ENCODE results near the gene USP34.

The USP34 gene

DNA sequence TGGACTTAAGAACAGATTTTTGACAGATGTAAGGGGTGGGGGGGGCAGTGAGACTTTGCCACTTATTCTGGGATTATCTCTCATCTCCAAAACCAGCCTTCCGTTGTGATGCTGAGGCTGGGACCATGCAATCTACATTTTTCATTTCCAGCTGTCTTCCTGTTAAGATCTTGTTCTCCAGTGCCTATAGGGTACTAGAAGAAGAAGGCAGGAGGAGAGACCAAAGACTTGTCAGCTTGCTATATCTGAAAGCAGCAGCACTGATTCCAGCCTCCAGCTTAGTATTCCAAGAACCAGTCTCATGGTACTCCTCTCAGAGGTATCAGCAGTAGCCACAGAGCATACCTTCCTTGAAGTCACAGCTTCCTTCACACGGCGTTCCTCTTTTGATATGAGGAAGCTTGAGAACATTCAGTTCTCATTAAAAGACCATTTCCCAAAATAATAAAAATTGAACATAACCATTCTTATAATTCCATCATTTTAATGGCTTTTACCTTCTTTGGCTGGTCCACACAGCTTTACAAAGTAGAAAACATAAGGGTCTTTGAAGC lies 49.8 kb downstream of the USP34 start:
- H3K27ac ChIP-seq (ENCODE audit: low read length): no peak overlapping the region

DNA sequence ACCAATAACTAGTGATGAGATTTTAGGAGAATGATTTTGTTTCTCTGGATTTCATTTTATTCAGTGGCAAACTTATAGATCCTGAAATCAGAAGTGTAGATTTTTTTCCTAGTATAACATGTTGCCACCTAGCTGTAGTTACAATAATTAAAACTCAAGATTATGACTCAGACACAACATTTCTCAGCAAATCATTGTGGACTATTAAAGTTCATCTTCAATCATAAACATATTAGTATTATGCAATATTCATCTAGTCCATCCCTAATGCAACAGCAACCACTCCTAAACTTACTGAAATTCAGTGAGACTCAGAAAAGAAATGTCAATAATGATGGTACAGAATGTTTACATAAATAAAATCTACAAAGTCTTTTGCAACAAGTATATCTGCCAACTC lies 51.3 kb downstream of the USP34 start:
- Histone ChIP-seq H3K4me1 (ENCODE audit: control insufficient read depth in 1 of 2, insufficient read depth in 2 of 2, low read length in 2 of 2) (peaks cover 0 to 15% of the 10 kb centered on the region in 2 donors), H3K27me3 (ENCODE audit: low read depth, low read length) (no peaks in the 10 kb centered on the region), H3K9me3 (ENCODE audit: control insufficient read depth in 1 of 2, low read length in 2 of 2) (no peaks in the 10 kb centered on the region), H3K4me3 (ENCODE audit: low read depth in 1 of 2, low read length in 2 of 2) (no peak overlapping the region), H3K27ac (ENCODE audit: low read length) (no peak overlapping the region), H3K36me3 (ENCODE audit: control insufficient read depth in 1 of 2, insufficient read depth in 2 of 2, low read length in 2 of 2) (peaks cover 0 to 5% of the 10 kb centered on the region in 2 donors)

More for the DNA sequence above, 49.8 kb downstream of the USP34 start:
- Histone ChIP-seq H3K36me3 (ENCODE audit: control insufficient read depth in 1 of 2, insufficient read depth in 2 of 2, low read length in 2 of 2) (peaks cover 0 to 5% of the 10 kb centered on the region in 2 donors), H3K4me3 (ENCODE audit: low read depth in 1 of 2, low read length in 2 of 2) (no peak overlapping the region), H3K4me1 (ENCODE audit: control insufficient read depth in 1 of 2, insufficient read depth in 2 of 2, low read length in 2 of 2) (peaks cover 0 to 12% of the 10 kb centered on the region in 2 donors), H3K27me3 (ENCODE audit: low read depth, low read length) (no peaks in the 10 kb centered on the region), H3K9me3 (ENCODE audit: control insufficient read depth in 1 of 2, low read length in 2 of 2) (no peaks in the 10 kb centered on the region)

DNA sequence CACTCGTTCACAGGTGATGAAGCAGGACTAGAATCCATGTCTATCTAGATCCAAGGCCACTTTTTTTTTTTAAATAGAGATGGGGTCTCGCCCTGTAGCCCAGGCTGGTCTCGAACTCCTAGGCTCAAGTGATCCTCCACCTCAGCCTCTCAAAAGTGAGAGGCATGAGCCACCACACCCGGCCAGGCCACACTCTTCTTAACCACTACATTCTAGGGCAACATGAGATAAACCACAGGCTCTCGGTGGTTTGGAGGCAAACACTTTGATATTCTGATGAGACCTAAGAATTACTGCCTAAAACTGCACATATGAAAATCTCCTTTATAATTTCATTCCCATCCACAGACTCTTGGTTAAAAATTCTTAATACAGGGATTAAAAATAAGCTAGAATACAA lies 51.8 kb downstream of the USP34 start:
- H3K4me3 ChIP-seq (ENCODE audit: low read depth in 1 of 2, low read length in 2 of 2): no peak overlapping the region
- no peak overlapping the region for H3K27ac ChIP-seq (ENCODE audit: low read length)
- no peaks in the 10 kb centered on the region for H3K9me3 ChIP-seq (ENCODE audit: control insufficient read depth in 1 of 2, low read length in 2 of 2)
- H3K4me1 ChIP-seq (ENCODE audit: control insufficient read depth in 1 of 2, insufficient read depth in 2 of 2, low read length in 2 of 2): peaks cover 0 to 15% of the 10 kb centered on the region in 2 donors
- no peaks in the 10 kb centered on the region for H3K27me3 ChIP-seq (ENCODE audit: low read depth, low read length)
- peaks cover 0 to 5% of the 10 kb centered on the region in 2 donors for H3K36me3 ChIP-seq (ENCODE audit: control insufficient read depth in 1 of 2, insufficient read depth in 2 of 2, low read length in 2 of 2)

DNA sequence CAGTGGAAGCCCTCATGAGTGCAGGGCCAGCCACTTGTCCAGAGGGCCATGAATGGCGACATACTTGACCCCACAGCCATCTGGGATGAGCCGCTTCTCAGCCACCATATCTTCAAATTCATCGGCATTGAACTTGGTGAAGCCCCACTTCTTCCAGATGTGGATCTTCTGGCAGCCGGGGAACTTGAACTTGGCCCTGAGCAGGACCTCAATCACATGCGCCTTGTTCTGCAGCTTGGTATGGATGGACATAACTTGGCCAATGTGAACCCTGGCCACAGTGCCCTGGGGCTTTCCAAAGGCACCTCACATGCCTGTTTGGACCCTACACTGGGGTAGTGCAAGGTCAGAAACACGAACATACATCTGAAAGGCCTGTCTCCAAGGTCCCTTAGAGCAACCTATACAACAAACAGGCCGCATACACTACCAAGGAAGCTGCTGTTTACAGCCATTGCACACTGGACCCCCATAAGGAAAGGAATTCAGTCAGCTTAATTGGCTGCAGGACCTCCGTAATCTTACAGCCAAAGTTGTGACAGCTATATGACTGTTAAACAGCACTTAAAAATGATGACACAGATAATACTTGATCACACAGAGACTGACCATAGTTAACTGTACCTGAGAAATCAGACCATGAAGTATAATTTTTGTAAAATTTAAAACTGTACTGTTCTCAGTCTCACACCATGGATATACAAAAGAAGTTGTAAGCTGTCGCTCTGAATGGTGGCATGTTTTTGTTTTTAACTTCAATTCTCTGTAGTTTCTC lies 53.8 kb downstream of the USP34 start:
- Histone ChIP-seq H3K4me1 (ENCODE audit: control insufficient read depth in 1 of 2, insufficient read depth in 2 of 2, low read length in 2 of 2) (peaks cover 0 to 15% of the 10 kb centered on the region in 2 donors), H3K27me3 (ENCODE audit: low read depth, low read length) (no peaks in the 10 kb centered on the region), H3K36me3 (ENCODE audit: control insufficient read depth in 1 of 2, insufficient read depth in 2 of 2, low read length in 2 of 2) (peaks cover 0 to 5% of the 10 kb centered on the region in 2 donors), H3K27ac (ENCODE audit: low read length) (no peak overlapping the region), H3K9me3 (ENCODE audit: control insufficient read depth in 1 of 2, low read length in 2 of 2) (no peaks in the 10 kb centered on the region), H3K4me3 (ENCODE audit: low read depth in 1 of 2, low read length in 2 of 2) (no peak overlapping the region)

DNA sequence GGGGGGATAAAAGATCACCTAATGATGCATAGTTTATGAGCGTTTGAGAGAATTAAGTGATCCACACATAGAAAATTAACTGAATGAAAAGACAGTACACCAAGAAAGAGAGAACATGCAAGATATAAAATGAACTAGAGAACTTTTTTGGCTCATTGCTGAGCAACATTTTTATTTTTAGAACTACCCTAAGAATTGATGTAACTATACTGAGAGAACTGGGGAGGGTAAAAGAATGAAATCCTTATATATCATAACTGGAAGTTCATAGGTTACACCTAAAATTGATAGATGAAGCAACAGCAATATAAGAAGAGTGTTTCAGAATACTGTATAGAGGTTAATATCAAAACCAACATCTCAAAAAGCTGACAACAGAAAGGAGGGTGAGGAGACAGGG lies 55.6 kb downstream of the USP34 start:
- Histone ChIP-seq H3K36me3 (ENCODE audit: control insufficient read depth in 1 of 2, insufficient read depth in 2 of 2, low read length in 2 of 2) (peaks cover 0 to 5% of the 10 kb centered on the region in 2 donors), H3K9me3 (ENCODE audit: control insufficient read depth in 1 of 2, low read length in 2 of 2) (no peaks in the 10 kb centered on the region), H3K4me1 (ENCODE audit: control insufficient read depth in 1 of 2, insufficient read depth in 2 of 2, low read length in 2 of 2) (peaks cover 0 to 8% of the 10 kb centered on the region in 2 donors), H3K27me3 (ENCODE audit: low read depth, low read length) (no peaks in the 10 kb centered on the region), H3K27ac (ENCODE audit: low read length) (no peak overlapping the region), H3K4me3 (ENCODE audit: low read depth in 1 of 2, low read length in 2 of 2) (no peak overlapping the region)

DNA sequence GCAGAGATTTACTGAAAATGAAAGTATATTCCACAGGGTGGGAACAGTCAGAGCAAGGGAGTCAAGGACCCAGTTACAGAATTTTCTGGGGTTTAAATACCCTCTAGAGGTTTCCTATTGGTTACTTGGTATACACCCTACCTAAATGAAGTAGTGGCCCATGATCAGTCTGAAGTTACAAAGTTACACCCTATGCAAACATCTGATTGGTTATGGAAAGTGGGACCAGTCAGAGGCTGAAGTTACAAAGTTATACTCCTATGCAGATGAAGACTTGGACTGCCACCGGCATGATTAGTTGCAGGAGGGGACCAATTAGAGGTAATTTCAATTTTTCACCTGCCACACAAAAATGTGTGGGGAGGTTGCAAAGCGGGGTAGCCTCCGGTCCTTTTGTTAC lies 56.2 kb downstream of the USP34 start:
- H3K4me1 ChIP-seq (ENCODE audit: control insufficient read depth in 1 of 2, insufficient read depth in 2 of 2, low read length in 2 of 2): peaks cover 0 to 8% of the 10 kb centered on the region in 2 donors
- H3K4me3 ChIP-seq (ENCODE audit: low read depth in 1 of 2, low read length in 2 of 2): no peak overlapping the region
- H3K27me3 ChIP-seq (ENCODE audit: low read depth, low read length): no peaks in the 10 kb centered on the region
- peaks cover 0 to 5% of the 10 kb centered on the region in 2 donors for H3K36me3 ChIP-seq (ENCODE audit: control insufficient read depth in 1 of 2, insufficient read depth in 2 of 2, low read length in 2 of 2)
- H3K9me3 ChIP-seq (ENCODE audit: control insufficient read depth in 1 of 2, low read length in 2 of 2): no peaks in the 10 kb centered on the region
- no peak overlapping the region for H3K27ac ChIP-seq (ENCODE audit: low read length)

DNA sequence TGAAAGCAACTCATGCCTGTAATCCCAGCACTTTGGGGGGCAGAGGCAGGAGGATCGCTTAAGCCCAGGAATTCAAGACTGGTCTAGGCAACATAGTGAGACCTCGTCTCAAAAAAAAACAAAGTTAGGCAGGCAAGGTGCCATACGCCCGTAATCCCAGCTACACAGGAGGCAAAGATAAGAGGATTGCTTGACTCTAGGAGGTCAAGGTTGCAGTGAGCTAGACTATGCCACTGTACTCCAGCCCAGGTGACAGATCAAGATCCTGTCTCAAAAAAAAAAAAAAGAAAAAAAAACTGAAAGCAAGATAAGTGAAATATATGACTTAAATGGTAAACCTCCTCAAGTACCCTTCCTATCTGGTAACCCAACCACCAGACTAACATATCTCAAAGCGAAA lies 59.8 kb downstream of the USP34 start:
- H3K36me3 ChIP-seq (ENCODE audit: control insufficient read depth in 1 of 2, insufficient read depth in 2 of 2, low read length in 2 of 2): no peaks in the 10 kb centered on the region
- peaks cover 0 to 5% of the 10 kb centered on the region in 2 donors for H3K4me1 ChIP-seq (ENCODE audit: control insufficient read depth in 1 of 2, insufficient read depth in 2 of 2, low read length in 2 of 2)
- H3K9me3 ChIP-seq (ENCODE audit: control insufficient read depth in 1 of 2, low read length in 2 of 2): no peaks in the 10 kb centered on the region
- no peaks in the 10 kb centered on the region for H3K27me3 ChIP-seq (ENCODE audit: low read depth, low read length)
- H3K27ac ChIP-seq (ENCODE audit: low read length): no peak overlapping the region
- no peak overlapping the region for H3K4me3 ChIP-seq (ENCODE audit: low read depth in 1 of 2, low read length in 2 of 2)

DNA sequence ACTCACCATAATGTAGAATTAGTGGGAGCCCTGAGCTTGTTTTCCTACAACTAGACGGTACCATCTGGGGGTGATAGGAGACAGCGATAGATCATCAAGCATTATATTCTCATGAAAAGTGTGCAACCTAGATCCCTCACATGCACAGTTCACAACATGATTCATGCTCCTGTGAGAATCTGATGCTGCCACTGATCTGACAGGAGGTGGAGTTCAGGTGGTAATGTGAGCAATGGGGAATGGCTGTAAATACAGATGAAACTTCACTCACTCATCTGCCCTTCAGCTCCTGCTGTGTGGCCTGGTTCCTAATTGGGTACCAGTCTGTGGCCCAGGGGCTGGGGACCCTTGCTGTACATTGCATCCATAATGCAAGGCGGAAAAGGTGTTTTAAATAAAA lies 60.7 kb downstream of the USP34 start:
- Histone ChIP-seq H3K36me3 (ENCODE audit: control insufficient read depth in 1 of 2, insufficient read depth in 2 of 2, low read length in 2 of 2) (no peaks in the 10 kb centered on the region), H3K9me3 (ENCODE audit: control insufficient read depth in 1 of 2, low read length in 2 of 2) (no peaks in the 10 kb centered on the region), H3K27me3 (ENCODE audit: low read depth, low read length) (no peaks in the 10 kb centered on the region), H3K4me1 (ENCODE audit: control insufficient read depth in 1 of 2, insufficient read depth in 2 of 2, low read length in 2 of 2) (no peaks in the 10 kb centered on the region), H3K27ac (ENCODE audit: low read length) (no peak overlapping the region), H3K4me3 (ENCODE audit: low read depth in 1 of 2, low read length in 2 of 2) (no peak overlapping the region)

DNA sequence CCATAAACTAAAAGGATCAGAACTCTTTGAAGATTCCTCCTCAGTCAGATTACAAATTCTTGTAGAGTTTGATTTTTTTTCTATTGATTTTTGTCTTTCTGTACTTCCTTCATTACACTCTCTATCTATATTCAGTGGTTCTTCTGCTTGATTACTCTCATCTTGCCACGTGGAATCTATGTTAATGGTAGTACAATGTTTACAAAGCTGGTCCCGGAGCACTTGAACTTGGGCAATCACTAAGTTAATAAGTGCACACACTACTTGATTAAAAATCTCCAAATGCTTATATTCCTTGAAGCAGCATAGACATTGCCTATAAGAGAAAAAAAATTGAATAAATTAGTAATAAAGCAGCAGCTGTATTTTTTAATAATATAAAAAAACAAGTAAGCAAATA lies 65.1 kb downstream of the USP34 start:
- Histone ChIP-seq H3K36me3 (ENCODE audit: control insufficient read depth in 1 of 2, insufficient read depth in 2 of 2, low read length in 2 of 2) (peaks cover 4 to 7% of the 10 kb centered on the region in 2 donors), H3K9me3 (ENCODE audit: control insufficient read depth in 1 of 2, low read length in 2 of 2) (no peaks in the 10 kb centered on the region), H3K27me3 (ENCODE audit: low read depth, low read length) (no peaks in the 10 kb centered on the region), H3K27ac (ENCODE audit: low read length) (no peak overlapping the region), H3K4me3 (ENCODE audit: low read depth in 1 of 2, low read length in 2 of 2) (no peak overlapping the region), H3K4me1 (ENCODE audit: control insufficient read depth in 1 of 2, insufficient read depth in 2 of 2, low read length in 2 of 2) (no peaks in the 10 kb centered on the region)

DNA sequence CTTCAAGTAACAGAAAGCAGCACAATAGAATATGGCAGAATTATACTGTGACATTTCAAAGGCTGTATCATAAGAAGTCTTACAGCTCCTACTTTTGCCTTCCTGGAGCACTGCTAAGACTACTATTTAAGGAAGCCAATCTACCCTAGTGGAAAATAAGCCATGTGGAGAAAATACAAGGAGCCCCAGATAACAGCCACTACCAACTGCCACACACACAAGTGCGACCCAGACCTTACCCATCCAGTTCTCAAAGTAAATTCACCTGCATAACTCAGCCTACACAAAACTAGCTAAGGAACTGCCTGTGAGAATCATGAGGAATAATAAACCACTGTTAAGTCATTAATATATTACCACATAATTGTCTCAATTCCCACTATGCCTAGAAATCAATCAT lies 66.4 kb downstream of the USP34 start:
- peaks cover 4 to 7% of the 10 kb centered on the region in 2 donors for H3K36me3 ChIP-seq (ENCODE audit: control insufficient read depth in 1 of 2, insufficient read depth in 2 of 2, low read length in 2 of 2)
- H3K9me3 ChIP-seq (ENCODE audit: control insufficient read depth in 1 of 2, low read length in 2 of 2): no peaks in the 10 kb centered on the region
- H3K4me3 ChIP-seq (ENCODE audit: low read depth in 1 of 2, low read length in 2 of 2): no peak overlapping the region

DNA sequence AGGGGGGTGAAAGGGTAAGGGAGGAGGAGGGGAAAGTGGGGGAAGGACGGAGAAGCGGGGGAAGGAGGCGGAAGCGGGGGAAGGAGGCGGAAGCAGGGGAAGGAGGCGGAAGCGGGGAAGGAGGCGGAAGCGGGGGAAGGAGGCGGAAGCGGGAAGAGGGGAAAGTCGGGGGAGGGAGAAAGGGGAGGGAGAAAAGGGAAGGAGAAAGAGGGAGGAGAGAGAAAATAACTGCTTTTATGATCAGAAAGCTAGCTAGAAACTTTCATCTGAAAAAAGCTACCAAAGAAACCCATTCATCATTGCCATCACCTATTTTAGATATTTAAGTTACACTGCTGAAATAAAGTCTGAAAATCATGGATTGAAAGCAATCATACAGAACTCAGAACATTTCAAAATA lies 72.5 kb downstream of the USP34 start:
- Histone ChIP-seq H3K36me3 (ENCODE audit: control insufficient read depth in 1 of 2, insufficient read depth in 2 of 2, low read length in 2 of 2) (peaks cover 3 to 5% of the 10 kb centered on the region in 2 donors), H3K9me3 (ENCODE audit: control insufficient read depth in 1 of 2, low read length in 2 of 2) (no peaks in the 10 kb centered on the region), H3K4me1 (ENCODE audit: control insufficient read depth in 1 of 2, insufficient read depth in 2 of 2, low read length in 2 of 2) (no peaks in the 10 kb centered on the region), H3K27me3 (ENCODE audit: low read depth, low read length) (no peaks in the 10 kb centered on the region), H3K4me3 (ENCODE audit: low read depth in 1 of 2, low read length in 2 of 2) (no peak overlapping the region), H3K27ac (ENCODE audit: low read length) (no peak overlapping the region)

More for the DNA sequence above, 66.4 kb downstream of the USP34 start:
- Histone ChIP-seq H3K27me3 (ENCODE audit: low read depth, low read length) (no peaks in the 10 kb centered on the region), H3K27ac (ENCODE audit: low read length) (no peak overlapping the region), H3K4me1 (ENCODE audit: control insufficient read depth in 1 of 2, insufficient read depth in 2 of 2, low read length in 2 of 2) (no peaks in the 10 kb centered on the region)
